Measurements from ENCODE around the gene KPNA1.

DNA sequence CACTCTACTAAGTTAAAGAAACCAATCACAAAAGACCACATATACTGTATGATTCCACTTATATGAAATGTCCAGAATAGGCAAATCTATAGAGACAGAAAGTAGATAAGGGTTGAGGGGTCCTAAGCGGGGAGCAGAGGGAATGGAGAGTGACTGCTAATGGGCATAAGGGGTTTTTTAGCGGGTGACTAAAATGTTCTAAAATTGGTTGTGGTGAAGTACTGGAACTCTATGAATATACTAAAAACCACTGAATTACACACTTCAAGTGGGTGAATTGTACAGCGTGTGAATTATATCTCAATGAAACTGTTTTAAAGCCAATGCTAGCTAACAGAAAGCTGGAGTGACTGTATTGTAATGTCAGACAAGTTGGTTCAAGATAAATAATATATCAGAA, 33.3 kb downstream of the KPNA1 start:
- TF ChIP-seq EZH2 (IDR thresholded peaks at IDR 0.05; ENCODE audit: insufficient read depth, poor library complexity, severe bottlenecking) (no peak), EZH2phosphoT487 (IDR thresholded peaks at IDR 0.05; ENCODE audit: insufficient read depth, low read depth) (no peak)

All from GM23248 (cell line).